ENCODE data around the gene OGDH. TPM values are rescaled to one million over a fixed set of nuclear protein-coding genes. Genes with fewer than 3 reads are reported as not detected.
"Not testable (repeated sequence)": the region's sequence is repeated elsewhere in the genome, so short reads cannot be mapped to it uniquely, and the experiment has no call there.

Gene OGDH
- polyA plus RNA-seq, 3 donors, result 41.0 to 74.1 (median 49.9) TPM

- 97% methylated on average over 5 of the region's 6 CpGs for WGBS (ENCODE audit: insufficient coverage)
- Histone ChIP-seq H3K79me2 (ENCODE audit: insufficient read depth, low read length) (no peaks in the 10 kb centered on the region), H3K4me2 (replicated peaks; ENCODE audit: extremely low read depth, low read length, poor library complexity, severe bottlenecking) (no peak overlapping the region), H3K27me3 (ENCODE audit: control insufficient read depth in 2 of 2, insufficient read depth in 2 of 2, low read length in 2 of 2) (no peaks in the 10 kb centered on the region), H3K27ac (ENCODE audit: low read depth in 1 of 2, low read length in 2 of 2) (no peak overlapping the region), H3K36me3 (replicated peaks in 1 of 2; ENCODE audit: control insufficient read depth in 1 of 2, insufficient read depth in 2 of 2, low read length in 2 of 2) (peaks cover 19 to 31% of the 10 kb centered on the region in 2 donors), H3K9me3 (replicated peaks in 1 of 2; ENCODE audit: control insufficient read depth in 1 of 2, insufficient read depth in 1 of 2, low read length in 2 of 2) (no peaks in the 10 kb centered on the region), H3K4me1 (ENCODE audit: control insufficient read depth in 1 of 2, insufficient read depth in 2 of 2, low read length in 2 of 2) (no peaks in the 10 kb centered on the region), H2AFZ (ENCODE audit: insufficient read depth, low read depth, low read length, poor library complexity, severe bottlenecking) (no peak overlapping the region), H4K20me1 (ENCODE audit: insufficient read depth, low read length) (peaks cover 16% of the 10 kb centered on the region), H3K4me3 (replicated peaks in 1 of 3; ENCODE audit: low read depth in 2 of 3, low read length in 3 of 3) (no peak overlapping the region), H3K9ac (ENCODE audit: insufficient read depth, low read length, poor library complexity, severe bottlenecking) (no peak overlapping the region)
- Mint-ChIP-seq H3K27me3 (ENCODE audit: low read depth in 3 of 3) (peaks cover 1 to 7% (median 4%) of the 10 kb centered on the region in 3 donors), H3K9me3 (no peaks in the 10 kb centered on the region), H3K4me3 (no peak overlapping the region), H3K4me1 (peaks cover 4% of the 10 kb centered on the region), H3K27ac (no peak overlapping the region), H3K36me3 (peaks cover 21 to 31% of the 10 kb centered on the region in 2 donors)
- DNase-seq, result no peak
- intact Hi-C loops (cut with micrococcal nuclease), result no loop called here
- TF ChIP-seq CTCF (IDR thresholded peaks at IDR 0.05), result no peak
These were observed 44.9 kb upstream of the OGDH start for GRCh38 chr7:44561481-44561880.

GRCh38 chr7:44561962-44562621, 44.3 kb upstream of the OGDH start:
- TF ChIP-seq CTCF (IDR thresholded peaks at IDR 0.05), result no peak
- Histone ChIP-seq H3K36me3 (replicated peaks in 1 of 2; ENCODE audit: control insufficient read depth in 1 of 2, insufficient read depth in 2 of 2, low read length in 2 of 2) (peaks cover 24 to 37% of the 10 kb centered on the region in 2 donors), H2AFZ (ENCODE audit: insufficient read depth, low read depth, low read length, poor library complexity, severe bottlenecking) (no peak overlapping the region), H3K4me1 (ENCODE audit: control insufficient read depth in 1 of 2, insufficient read depth in 2 of 2, low read length in 2 of 2) (no peaks in the 10 kb centered on the region), H3K79me2 (ENCODE audit: insufficient read depth, low read length) (no peaks in the 10 kb centered on the region), H3K9me3 (replicated peaks in 1 of 2; ENCODE audit: control insufficient read depth in 1 of 2, insufficient read depth in 1 of 2, low read length in 2 of 2) (no peaks in the 10 kb centered on the region), H3K9ac (ENCODE audit: insufficient read depth, low read length, poor library complexity, severe bottlenecking) (no peak overlapping the region), H3K27me3 (ENCODE audit: control insufficient read depth in 2 of 2, insufficient read depth in 2 of 2, low read length in 2 of 2) (no peaks in the 10 kb centered on the region), H3K27ac (ENCODE audit: low read depth in 1 of 2, low read length in 2 of 2) (no peak overlapping the region), H3K4me3 (replicated peaks in 1 of 3; ENCODE audit: low read depth in 2 of 3, low read length in 3 of 3) (no peak overlapping the region), H3K4me2 (replicated peaks; ENCODE audit: extremely low read depth, low read length, poor library complexity, severe bottlenecking) (no peak overlapping the region), H4K20me1 (ENCODE audit: insufficient read depth, low read length) (peaks cover 16% of the 10 kb centered on the region)
- Mint-ChIP-seq H3K4me3 (no peak overlapping the region), H3K27me3 (ENCODE audit: low read depth in 3 of 3) (peaks cover 1 to 7% (median 4%) of the 10 kb centered on the region in 3 donors), H3K36me3 (peaks cover 26 to 36% of the 10 kb centered on the region in 2 donors), H3K4me1 (peaks cover 8% of the 10 kb centered on the region), H3K9me3 (no peaks in the 10 kb centered on the region), H3K27ac (peak overlapping the region in 1 of 7 donors; percentile 20)
- DNase-seq, result no peak
- intact Hi-C loops (cut with micrococcal nuclease), result no loop called here
- WGBS (ENCODE audit: insufficient coverage), result 95% methylated on average over 4 of the region's 7 CpGs

- H3K4me2 ChIP-seq (replicated peaks; ENCODE audit: extremely low read depth, low read length, poor library complexity, severe bottlenecking); H3K27me3 Mint-ChIP-seq (ENCODE audit: low read depth in 3 of 3); H3K9me3 ChIP-seq (replicated peaks in 1 of 2; ENCODE audit: control insufficient read depth in 1 of 2, insufficient read depth in 1 of 2, low read length in 2 of 2); H3K79me2 ChIP-seq (ENCODE audit: insufficient read depth, low read length); H3K9ac ChIP-seq (ENCODE audit: insufficient read depth, low read length, poor library complexity, severe bottlenecking); H3K4me3 ChIP-seq (replicated peaks in 1 of 3; ENCODE audit: low read depth in 2 of 3, low read length in 3 of 3); H3K9me3 Mint-ChIP-seq; H3K27ac ChIP-seq (ENCODE audit: low read depth in 1 of 2, low read length in 2 of 2); H3K27ac Mint-ChIP-seq; DNase-seq; H3K4me1 ChIP-seq (ENCODE audit: control insufficient read depth in 1 of 2, insufficient read depth in 2 of 2, low read length in 2 of 2); intact Hi-C loops (cut with micrococcal nuclease); H3K27me3 ChIP-seq (ENCODE audit: control insufficient read depth in 2 of 2, insufficient read depth in 2 of 2, low read length in 2 of 2); H3K4me3 Mint-ChIP-seq; H2AFZ ChIP-seq (ENCODE audit: insufficient read depth, low read depth, low read length, poor library complexity, severe bottlenecking): not testable (repeated sequence)
- Mint-ChIP-seq H3K4me1 (peaks cover 11% of the 10 kb centered on the region), H3K36me3 (peaks cover 31 to 41% of the 10 kb centered on the region in 2 donors)
- H3K36me3 ChIP-seq (replicated peaks in 1 of 2; ENCODE audit: control insufficient read depth in 1 of 2, insufficient read depth in 2 of 2, low read length in 2 of 2), result peaks cover 29 to 42% of the 10 kb centered on the region in 2 donors
- peaks cover 16% of the 10 kb centered on the region for H4K20me1 ChIP-seq (ENCODE audit: insufficient read depth, low read length)
- WGBS (ENCODE audit: insufficient coverage), result no CpG with 5 or more reads among the region's 8 CpGs
These were observed 43.8 kb upstream of the OGDH start for GRCh38 chr7:44562622-44562962.

All from CD14-positive monocyte (primary cell).